NCI-H146 treated with DMSO at 0.1 percent for 48 hours (cell line): ENCODE data around the gene UBASH3A.
A peak's percentile ranks its signal among the peaks of the same experiment; 100 is the strongest.

ENCODE experiments used
- DNase-seq: peaks from one replicate; lab custom pipeline; 2025; ENCODE audit not compliant: unreplicated experiment; lab: John Stamatoyannopoulos, UW

Gene UBASH3A

DNA sequence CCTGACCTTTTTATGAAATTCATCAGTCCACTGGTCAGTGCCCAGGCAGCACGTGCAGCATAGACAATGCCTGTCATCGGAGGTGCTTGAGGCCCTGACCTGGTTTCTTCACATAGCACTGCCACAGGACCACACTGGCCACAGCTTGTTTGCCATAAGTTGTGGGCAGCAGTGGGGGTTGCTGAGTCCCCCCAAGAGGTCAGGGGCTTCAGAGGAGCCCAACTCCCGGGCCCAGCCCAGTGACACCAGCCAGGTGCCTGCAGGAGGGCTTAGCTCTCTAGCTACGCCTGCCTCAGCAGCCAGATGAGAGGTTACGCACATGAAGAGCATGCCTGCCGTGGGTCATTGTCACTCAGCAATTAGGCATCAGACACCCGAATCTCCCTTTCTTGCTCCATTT is 41.6 kb downstream of the UBASH3A start:
- no peak for DNase-seq

DNA sequence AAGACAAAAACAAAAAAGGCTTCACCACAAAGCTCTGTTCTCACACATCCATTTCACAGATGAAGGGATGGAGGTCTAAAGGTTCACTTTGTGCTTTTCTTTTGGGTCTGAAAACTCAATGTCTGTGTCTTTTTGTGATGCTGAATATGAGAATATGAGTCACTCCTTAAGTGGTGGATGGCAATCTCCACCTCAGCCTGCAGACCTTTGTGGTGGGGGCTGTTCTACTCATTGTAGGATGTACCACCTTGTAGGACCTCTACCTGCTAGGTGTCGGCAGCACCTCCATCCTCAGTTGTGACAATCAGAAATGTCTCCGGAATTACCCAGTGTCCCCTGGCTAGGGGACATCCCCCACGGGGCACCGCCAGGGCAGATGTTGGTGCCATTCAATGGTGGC is 42.8 kb downstream of the UBASH3A start:
- no peak for DNase-seq

DNA sequence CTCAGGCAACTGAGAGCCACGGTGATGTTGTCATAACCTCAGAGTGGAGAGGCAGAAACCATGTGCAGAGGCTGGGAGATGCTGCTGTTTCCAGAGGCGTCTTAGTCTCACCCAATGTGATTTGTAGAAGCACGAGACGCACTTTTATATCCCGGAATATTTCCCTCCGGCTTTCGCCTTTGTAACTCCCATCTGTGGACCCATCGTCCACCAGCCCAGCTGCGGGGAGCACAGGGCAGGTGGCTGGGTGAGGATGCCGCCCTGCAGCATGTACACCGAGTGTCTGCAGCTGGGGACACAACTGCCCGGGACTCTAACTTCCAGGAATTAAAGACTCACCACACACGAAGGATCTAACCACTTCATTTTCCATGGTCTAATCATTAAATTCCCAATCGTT is 43.5 kb downstream of the UBASH3A start:
- DNase-seq, result no peak

DNA sequence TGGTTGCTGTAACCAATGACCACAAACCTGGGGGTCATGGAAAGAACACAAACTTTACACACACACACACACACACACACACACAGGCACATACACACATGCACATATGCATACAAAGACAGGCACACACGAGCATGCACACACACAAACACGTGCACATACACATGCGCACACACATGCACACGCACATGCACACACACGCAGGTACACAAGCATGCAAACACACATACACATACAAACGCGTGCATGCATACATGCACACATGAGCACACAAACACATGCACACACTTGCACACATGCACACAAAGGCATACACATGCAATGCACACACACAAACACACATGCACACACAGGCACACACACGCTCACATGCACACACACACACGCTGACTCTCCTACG is 44.0 kb downstream of the UBASH3A start:
- no peak for DNase-seq

DNA sequence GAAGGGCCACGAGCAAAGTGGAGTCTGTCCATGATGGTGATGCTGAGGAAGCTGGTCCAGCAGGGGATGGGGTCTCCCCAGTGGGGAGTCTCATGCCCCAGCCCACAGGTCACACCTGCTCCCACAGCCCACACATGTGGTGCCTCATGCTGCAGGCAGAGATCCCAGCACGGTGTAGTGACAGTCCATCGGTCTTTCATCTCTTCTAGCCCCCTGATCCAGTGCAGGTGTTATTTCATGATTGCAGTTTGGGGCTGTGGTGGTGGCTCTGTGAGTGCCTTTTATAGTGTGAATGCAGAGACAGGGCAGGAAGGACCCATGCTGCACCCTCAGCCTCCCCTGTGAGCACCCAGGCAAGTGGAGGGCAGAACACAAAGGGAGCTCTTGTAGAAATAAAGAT is 45.0 kb downstream of the UBASH3A start:
- no peak for DNase-seq

DNA sequence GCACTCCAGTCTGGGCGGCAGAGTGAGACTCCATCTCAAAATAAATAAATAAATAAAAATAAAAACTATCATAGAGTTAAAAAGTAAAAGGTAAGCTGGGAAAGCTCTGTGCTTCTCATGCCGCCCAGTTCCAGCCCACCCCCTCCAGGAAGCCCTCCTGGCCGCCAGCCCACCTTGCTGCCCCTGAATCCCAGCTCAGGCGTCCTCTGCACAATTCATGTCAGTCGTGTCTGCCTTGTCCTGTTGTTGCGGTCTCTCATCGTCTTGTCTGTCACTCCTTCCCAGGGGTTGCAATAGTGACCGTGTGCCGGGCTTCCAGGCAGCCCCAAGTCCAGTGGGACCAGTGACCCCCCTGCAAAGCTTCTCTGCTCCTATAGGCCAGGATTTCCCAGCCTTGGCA is 48.2 kb downstream of the UBASH3A start:
- no peak for DNase-seq

DNA sequence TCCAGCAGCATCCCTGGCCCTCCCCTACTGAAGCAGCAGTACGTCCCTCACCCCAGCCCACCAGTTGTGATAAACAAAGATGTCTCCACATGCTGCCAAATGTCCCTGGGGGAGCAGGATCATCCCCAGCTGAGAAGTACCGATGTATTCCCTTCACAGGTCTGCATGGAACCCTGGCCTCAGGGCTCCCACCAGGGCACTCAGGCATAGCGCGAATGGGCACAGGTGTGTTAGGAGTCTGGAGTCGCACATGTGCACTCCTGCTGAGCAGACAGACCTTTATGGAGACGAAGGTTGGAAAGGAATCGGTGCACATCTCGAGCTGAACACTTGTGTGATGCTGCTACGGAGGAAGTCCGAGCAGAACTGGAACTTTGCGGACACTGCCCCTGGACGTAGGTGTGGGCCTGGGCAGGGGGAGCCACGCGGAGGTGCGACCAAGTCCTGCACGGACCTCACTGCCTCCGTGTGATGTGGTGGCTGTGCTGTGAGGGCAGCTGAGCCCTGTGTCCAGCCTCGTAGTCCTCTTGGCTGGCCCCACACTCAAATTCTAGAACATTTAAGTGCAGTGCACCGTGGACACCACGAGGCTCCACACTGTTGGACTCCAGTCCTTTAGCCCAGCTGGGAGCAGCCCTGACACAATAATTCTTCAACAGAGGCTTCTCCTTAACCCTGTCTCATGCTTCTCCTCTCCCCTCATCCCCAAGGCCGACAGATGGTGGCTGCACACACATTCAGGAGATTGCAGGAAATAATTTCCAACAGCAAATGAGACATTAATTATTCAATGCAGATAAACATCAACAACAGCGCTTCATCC is 48.9 kb downstream of the UBASH3A start:
- no peak for DNase-seq

DNA sequence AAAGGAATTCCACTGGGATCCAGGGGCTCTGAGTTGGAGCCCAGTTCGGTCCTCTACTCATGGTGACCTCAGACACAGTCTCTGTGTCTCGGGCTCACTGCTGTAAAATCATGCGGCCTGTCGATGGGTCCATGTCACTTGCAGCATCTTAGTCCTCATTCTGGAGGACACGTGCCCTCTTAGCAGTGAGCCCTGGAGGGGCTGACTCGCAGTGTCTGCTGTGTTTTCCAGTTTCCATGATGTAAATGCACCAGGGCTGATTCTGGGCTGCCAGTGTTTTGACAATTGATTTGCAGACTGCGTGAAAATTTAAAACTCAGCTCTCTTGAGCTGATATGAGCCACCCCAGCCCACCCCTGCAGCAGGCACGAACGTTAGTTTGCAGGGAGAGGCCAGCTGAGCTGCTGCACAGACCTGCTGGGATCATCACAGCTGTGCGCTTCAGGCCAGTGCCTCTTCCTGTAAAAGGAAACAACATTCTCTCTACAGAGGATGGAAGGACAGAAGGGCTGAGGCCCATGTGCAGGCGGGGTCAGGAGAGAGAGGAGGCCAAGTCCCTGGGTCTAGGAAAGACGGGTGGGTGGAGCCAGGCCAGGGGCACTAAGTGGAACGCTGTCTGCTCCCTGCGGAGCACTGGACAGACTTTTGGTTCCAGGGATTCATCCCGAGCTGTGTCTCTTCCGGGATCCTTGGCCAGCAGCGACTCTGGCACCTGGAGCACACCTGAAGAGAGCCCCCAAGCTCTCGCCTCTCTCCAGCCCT is 49.7 kb downstream of the UBASH3A start:
- DNase-seq, result no peak

DNA sequence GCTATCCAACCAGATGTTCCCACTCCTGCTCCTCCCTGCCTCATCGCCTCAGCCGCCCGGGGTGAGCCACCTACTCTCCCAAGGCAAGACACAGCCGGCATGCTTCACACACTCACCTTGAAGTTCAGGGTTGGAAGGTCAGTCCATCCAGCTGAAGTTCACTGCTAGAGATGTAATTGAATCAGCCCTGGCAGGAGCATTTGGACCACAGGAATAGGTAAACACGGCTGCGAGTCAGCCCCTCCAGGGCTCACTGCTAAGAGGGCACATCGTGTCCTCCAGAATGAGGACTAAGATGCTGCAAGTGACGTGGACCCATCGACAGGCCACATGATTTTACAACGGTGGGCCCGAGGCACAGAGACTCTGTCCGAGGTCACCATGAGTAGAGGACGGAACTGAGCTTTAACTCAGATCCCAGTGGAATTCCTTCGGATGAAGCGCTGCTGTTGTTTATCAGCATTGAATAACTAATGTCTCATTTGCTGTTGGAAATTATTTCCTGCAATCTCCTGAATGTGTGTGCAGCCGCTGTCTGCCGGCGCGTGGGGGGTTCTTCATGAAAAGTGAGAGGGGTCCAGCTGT is 50.4 kb downstream of the UBASH3A start:
- no peak for DNase-seq

DNA sequence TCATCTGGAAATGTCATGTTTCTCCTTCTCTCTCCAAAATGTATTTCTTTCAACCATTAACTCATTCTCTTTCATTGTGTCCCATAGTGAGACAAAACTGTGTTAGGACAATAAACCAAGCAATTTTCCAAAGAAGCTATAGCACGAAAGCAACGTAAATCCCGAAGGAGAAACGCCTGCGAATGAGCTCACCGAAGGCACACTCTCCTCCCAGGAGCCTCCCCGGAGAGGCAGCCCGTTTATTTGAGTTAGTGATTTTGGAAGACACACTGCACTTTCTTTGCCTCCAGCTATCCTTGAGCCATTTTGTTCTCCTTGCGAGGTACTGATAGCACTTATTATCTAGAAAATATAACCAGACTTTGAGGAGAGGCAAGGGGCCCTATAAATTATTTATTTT is 51.1 kb downstream of the UBASH3A start:
- DNase-seq, result no peak

DNA sequence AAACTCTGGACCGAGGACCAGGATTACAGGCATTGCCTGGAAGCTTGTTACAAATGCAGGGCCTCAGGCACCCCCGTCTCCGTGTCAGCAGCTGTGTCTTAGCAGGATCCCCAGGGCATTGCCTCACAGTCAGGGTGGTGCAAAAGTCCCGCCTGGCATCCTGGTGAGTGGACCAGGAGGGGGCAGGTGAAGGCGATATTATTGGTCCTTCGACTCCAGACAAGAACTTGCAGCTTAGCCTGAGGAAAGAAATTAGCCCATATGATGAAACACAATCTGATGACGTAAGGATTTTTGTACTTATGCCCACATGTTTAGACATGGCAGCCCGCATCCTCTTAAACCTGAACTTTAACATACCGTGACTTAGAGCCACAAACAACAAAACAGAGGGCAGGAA is 51.5 kb downstream of the UBASH3A start:
- DNase-seq, result no peak

DNA sequence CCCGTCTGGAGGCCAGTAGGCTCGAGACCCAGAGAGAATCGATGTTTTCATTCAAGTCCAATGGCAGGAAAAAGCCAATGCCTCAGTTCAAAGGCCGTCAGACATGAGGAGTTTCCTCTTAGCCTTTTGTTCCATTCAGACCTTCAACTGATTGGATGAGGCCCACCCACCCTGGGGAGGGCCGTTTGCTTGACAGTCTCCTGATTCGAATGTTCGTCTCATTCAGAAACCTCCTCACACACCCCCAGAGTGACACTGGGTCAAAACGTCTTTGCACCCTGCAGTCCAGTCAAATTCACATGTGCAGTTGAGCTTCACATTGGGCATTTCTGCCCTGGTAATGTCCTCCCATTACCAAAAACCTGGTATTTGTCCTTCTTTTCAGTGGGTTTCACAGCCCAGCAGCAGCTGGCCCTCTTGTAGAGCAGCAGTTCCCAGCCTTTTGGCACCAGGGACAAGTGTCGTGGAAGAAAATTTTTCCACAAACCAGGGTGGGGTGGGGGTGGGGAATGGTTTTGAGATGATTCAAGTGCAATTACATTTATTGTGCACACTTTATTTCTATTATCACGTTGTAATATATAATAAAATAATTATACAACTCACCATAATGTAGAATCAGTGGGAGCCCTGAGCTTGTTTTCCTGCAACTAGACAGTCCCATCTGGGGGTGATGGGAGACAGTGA is 52.2 kb downstream of the UBASH3A start:
- DNase-seq, result no peak

DNA sequence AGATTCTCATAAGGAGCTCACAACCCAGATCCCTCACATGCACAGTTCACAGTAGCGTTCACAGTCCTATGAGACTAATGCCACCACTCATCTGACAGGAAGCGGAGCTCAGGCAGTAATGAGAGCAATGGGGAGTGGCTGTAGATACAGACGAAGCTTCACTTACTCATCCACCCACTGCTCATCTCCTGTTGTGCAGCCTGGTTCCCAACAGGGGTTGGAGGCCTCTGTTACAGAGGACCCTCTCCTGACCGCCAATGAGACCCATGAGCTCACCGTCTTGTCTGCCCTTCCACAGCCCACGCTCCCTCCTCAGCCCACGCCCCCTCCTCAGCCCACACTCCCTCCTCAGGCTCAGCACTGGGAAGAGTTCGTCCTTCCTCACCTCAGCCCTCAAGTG is 52.8 kb downstream of the UBASH3A start:
- DNase-seq, result no peak

DNA sequence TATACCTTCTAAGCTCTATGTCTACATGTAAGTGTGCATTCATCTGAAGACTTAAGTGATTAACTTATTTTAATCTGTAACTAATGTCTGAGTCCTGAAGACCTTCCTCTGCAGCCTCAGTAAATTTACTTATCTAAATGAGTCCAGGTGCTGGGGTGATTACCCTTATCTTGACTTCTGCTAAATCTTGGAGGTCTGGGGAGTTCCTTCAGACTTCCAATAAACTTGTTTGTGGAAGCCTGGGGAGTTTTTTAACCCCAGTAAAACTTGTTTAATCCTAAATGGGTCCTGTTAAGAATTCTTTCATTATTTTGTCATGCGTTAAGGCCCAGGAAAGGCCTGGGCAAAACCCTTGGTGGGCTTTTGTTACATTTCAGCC is 55.4 kb downstream of the UBASH3A start:
- no peak for DNase-seq

DNA sequence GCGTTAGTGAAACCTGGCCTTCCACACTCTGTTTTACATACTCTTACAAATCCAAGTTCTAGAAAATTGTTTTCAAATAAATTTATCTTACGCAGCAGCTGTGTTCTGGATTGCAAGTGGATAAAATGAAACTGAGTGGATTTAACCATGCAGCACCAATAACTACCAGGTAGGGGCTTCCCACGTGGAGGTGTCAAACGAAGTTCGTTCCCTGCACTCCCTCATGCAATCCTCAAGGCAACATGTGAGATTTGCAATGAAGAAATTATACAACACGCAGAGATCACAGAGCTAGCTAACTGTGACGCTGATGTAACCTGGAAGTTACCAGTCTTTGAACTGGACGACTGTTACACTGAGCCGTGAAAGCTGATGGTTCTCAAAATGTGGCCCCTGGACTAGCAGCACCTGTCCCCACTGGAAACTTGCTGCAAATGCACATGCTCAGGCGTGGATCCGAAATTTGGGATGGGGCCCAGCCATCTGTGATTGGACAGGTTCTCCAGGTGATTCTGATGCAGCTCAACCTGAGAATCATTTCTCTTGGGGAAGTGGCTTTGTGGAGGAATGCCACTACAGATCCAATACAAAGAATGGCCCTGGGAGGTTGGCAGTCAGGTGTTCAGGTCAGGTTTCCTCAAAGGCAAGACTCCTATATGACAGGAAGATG is 56.0 kb downstream of the UBASH3A start:
- DNase-seq, result no peak

DNA sequence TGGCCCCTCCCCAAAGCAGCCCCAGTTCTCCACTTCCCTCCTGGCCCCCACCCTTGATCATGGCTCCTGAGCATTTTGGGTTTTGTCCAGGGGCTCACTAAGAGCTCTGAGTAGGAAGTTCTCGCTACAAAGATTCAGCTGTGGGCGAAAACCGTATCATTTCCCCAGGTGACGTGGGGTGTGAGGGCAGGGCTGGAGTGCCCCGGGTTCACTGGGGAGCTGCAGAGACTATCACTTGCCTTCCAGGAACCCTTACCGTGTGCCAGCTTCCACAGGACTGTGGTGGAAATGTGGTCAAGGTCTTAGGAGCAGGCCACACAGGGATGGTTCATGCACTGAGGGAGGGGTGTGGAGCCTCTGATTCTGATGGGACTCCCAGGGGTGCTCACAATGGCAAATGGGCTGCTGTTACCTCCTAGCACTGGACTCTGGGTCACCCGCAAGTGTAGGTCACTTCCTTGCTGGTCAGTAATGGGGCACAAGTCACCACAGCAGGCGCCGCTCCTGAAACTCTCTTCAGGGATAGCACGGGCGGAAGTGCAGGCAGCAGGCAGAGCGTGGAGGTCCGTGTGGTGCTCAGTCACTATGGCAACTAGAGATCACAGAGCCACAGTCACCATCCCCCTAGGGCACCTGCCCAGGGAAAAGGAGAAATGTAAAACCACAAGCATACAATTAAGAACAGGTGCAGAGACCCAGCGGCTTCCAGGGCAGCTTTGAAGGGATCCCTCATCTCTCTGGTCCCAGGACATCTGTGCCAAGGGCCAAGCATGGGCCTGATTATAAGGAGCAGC is 56.9 kb downstream of the UBASH3A start:
- DNase-seq, result peak; percentile 86

DNA sequence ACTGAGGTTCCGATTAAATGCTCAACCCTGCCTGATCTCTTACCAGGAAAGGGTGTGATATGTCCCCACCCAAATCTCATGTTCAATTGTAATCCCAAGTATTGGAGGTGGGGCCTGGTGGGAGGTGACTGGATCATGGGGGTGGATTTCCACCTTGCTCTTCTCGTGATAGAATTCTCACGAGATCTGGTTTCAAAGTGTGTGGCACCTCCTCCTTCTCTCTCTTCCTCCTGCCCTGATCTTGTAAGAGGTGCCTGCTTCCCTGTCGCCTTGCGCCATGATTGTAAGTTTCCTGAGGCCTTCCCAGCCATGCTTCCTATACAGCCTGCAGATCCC is 57.5 kb downstream of the UBASH3A start:
- DNase-seq, result no peak

DNA sequence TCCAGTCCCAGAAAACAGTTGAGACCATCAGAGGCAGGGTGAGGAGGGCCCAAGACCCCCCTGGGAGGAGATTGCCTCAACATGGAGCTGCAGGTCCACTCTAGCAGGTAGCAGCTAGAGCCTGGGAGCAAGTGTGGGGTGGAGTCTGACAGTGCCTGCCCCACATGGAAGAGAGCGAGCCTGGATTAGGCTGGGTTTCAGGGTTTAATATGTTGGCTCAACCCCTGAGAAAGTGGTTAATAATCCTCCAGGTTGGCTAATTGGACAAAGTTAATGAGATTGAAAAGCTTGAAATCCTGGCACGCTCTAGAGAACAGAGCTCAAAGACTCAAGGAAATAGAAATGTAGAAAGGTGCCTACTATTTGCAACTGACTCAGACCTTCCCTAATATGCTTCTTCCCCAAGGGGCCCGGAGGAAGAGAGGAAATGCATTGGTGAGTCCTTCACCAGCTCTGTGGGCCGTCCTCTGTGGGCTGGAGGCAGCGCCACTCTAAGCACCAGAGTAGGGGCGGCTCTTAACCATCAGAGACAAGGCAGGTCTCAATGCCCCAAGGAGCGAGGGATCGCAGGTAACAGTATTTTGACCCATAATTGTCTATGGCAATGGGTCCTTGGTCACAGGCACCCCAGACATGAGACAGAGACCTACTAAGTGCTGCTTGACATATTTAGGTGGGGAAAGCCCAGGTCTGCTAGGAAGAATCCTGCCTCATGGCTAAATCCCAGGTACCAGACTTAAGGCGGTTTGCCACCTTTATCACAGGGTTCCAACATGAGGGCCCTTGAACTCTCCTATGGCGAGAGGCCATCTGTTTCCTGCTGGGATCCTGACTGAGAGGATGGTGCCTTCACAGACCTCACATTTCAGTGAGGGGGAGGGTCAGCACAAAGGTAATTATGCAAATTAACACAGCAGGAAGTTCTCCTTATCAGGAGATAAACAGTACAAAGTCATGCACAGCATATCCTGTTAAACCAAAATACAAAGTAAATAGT is 58.5 kb downstream of the UBASH3A start:
- DNase-seq, result peak; percentile 72

DNA sequence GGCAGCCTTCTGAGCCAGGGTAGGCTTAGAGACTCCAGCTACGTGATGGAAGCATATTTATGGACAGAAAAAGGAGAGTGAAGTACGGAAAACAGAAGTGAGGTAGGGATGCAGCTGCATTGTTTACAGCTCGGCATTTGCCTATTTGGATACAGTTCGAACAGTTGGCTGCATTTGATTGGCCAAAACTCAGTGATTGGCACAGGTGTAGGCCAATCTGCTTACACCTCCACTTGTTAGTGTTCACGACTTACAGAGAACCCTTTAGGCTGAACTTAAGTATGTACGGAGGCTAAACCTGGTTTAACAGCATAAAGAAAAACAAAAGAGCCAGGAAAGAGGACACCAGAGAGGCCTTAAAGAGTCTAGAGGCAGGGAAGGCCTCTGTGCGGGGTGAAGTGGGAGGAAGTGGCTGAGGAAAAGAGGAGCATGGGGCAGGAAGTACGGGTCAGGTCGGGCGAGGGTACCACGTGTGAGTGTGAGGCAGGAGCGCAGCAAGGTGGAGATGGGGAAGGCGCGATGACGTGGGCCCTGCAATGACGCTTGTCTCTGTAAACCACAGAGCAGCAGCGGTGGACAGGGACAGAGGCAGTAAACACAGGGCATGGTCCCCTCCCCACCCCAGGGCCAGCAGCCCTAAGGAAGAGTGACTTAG is 60.3 kb downstream of the UBASH3A start:
- DNase-seq, result no peak
